Fibroblast of skin of left biceps (primary cell): ENCODE results near the gene KCTD19.
"Not testable (repeated sequence)": the region's sequence is repeated elsewhere in the genome, so short reads cannot be mapped to it uniquely, and the experiment has no call there.

Experiments
- DNase-seq, 2 experiments: peaks; one replicate each; pipeline ENCODE4 v3.0.0-alpha.2; 2013; ENCODE audit warnings: low read depth in 2 of 2

Gene KCTD19

DNA sequence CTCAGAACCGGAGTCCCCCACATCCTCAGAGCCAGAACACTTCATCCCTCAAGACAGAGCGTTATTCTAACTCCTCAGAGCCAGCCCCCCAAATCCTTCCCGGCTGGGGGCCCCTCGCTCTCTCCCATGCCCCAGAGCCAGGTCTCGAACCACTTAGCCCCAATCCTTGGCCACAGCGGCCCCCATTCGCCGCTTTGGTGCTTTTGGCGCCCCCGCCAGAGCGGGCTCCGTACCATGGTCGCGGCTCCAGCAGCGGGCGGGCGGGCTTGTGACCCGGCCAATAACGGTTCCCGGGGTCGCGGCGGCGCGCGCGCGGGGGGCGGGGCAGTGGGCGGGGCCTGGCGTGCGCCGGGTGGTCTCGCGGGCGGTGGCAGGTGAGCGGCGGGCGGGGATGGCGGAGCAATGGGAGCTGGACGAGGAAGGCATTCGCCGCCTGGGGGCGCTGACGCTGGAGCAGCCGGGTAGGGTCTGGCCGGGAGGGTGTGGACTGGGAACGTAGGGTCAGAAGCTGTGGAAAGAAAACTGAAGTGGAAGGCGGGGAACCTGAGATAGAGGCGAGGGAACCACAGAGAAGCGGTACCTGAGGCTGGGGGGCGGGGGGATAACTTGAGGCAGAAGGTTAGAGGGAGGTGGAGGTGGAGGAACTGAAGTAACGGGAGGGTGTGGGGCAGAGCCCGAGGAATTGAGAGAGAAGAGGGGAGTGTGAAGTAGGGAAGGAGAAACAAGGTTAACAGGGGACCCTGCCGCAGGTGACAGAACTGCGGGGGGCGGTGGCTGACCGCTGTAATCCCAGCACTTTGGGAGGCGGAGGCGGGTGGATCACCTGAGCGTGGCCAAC lies at the start of gene KCTD19, which contains the start of gene LRRC36:
TSS of gene KCTD19 (minus strand) at position 270 of the 838 bp plus-strand sequence. CDS start at position 236, 34 bp downstream.
TSS of gene LRRC36 (plus strand) at position 344 of the 838 bp plus-strand sequence. CDS start at position 392, 48 bp downstream.
- no peak for DNase-seq

DNA sequence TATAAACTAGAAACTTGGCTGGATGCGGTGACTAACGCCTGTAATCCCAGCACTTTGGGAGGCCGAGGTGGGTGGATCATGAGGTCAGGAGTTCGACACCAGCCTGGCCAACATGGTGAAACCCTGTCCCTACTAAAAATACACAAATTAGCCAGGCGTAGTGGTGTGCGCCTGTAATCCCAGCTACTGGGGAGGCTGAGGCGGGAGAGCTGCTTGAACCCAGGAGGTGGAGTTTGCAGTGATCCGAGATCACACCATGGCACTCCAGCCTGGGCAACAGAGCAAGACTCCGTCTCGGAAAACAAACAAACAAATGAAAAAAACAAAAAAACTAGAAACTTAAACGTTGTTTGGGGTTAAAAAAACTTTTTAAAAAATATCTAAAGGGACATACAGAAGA lies 49.5 kb upstream of the KCTD19 start:
- DNase-seq = not testable (repeated sequence)

DNA sequence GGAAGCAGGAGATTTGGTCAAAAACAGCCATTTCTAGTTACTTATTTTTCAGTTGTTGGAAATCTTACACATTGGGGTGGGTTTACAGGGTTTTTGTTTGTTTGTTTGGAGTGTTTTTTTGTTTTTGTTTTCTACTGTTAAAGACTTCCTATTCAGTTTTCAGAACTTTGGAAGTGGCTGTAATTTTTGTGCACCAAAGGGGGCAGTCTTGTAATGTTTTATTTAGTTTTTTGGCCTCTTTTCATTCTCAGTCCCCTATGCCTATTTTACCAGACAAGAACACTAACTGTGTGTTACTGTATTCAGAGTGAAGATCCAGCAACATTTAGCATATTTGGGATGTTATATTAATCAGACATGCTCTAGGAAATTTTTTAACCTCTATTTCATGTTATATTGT lies 46.1 kb upstream of the KCTD19 start:
- no peak for DNase-seq

DNA sequence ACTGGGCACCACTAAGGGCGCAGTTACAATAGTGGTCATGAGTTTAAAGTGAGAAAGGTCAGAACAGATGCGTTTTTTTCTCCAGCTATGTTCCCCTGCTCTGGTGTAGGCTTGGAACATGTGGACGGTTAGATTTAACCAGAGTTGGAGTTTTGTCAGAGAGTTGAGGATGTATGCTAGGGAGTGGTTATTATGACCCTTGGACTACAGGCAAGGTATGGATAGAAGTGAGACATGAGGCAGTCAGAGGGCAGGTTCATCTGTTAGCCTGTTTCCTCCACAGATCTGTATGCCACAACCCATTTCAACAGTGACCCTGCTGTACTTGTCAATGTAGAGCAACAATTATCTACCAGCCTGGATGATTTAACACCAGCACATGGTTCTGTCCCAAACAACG lies 44.1 kb upstream of the KCTD19 start:
- DNase-seq = no peak

DNA sequence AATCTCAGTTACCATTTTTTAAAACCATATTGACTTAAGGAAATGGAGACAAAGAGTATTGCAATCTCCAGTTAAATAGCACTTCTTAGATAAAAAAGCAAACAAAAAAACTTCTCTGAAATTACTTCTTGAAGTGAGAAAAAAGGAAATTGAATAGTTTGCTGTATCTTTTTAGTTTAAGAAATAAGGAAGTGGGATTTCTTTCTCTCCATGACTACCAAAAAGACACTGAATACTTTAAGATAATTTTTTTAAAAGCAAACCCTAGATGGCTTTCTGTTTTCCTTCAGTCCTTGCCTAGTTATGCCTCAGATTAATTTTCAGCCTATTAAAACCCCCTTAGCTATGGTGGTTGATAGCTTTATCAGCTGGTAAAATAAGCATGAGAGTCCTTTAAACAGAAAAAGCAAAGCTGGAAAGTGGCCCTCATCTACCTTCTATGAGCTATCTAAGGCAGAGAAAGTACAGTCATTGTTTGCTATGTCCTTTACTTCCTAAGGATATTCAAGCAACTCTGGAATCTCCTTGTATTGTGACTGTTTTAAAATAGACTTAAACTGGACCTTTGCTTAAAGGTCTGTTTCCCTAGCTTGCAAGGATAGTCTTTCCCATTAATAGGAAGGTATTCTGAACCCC lies 38.2 kb upstream of the KCTD19 start:
- DNase-seq = no peak

DNA sequence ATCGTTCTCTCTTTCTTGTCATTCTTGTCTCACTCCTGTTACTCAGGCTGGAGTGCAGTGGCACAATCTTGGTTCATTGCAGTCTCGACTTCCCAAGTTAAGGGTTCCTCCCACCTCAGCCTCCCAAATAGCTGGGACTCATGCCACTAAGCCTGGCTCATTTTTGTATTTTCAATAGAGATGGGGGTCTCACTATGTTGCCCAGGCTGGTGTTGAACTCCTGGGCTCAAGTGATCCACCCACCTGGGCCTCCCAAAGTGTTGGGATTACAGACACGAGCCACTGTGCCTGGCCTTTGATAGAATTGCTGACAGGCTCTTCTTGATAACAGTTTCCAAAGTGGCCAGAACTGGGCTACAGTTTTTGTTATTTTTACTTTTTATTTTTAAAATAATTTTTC lies 34.5 kb upstream of the KCTD19 start:
- no peak for DNase-seq

DNA sequence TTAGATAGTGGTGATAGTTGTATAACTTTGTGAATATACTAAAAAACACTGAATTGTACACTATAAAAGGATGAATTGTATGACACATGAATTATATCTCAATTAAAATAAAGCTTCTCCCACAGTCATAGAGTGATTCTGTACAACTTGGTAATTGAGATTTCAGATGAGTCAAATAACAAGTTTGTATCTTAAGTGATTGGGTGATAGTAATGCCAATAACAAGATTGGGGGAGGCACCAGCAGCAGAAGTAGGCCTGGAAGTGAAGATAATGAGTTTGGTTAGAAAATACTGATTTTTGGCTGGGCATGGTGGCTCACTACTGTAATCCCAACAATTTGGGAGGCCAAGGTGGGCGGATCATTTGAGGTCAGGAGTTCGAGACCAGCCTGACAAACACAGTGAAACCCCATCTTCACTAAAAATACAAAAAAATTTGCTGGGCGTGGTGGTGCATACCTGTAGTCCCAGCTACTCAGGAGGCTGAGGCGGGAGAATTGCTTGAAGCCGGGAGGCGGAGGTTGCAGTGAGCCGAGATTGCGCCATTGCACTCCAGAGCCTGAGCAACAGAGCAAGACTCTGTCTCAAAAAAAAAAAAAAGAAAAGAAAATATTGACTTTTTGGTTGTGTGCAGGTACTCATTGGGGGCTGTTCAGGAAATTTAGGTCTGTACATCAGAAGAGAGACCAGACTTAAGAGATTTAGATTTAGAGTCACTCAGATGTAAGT lies 33.2 kb upstream of the KCTD19 start:
- not testable (repeated sequence) for DNase-seq

DNA sequence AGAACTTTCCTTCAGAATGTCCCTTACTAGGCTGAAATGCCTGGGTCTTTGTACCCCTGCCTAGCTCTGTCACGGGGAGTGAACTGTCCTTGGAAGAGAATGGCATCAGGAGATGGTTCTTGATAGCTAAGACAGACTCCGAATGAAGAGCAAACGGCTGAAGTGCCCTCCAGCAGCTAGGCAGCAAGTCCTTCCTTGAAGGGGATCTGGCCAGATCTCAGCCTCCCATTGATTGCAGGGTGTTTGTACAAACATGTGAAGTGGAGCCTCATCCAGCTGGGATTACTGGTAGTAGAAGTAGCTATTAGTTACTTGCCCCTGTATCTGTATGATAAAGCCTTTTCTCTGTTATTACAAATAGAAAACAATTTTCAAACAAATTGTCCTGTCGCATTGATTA lies 31.0 kb upstream of the KCTD19 start:
- DNase-seq = no peak

DNA sequence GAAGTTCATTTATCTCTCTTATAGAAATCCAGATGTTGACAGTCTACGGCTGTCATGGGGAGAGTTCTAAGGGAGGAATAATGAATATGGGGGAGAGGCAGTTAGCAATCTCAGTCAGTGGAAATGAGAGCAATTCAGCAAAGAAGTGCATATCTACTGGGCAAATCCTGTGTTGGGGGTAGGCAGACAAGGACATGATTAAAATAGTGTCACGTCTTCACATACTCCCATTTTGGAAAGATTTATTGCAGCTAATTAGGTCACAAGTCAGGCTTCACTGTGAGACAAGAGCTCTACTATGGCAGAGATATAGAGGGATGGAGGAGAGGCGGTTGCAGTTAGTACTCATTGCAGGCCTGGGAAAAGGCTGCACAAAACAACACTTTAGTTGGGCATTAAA lies 29.9 kb upstream of the KCTD19 start:
- no peak for DNase-seq

DNA sequence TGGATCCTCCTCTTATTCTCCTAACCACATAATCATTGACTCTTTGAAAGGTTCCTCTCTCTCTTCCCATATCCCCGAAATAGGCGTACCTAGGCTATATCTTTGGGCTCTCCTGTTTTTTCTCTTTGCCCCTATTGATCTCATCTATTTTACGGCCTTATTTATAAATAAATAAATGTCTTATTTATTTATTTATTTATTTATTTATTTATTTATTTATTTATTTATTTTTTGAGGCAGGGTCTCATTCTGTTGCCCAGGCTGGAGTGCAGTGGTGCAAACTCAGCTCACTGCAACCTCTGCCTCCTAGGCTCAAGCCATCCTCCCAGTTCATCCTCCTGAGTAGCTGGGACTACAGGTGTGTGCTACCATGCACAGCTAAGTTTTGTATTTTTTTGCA lies 25.9 kb upstream of the KCTD19 start:
- DNase-seq = not testable (repeated sequence)

DNA sequence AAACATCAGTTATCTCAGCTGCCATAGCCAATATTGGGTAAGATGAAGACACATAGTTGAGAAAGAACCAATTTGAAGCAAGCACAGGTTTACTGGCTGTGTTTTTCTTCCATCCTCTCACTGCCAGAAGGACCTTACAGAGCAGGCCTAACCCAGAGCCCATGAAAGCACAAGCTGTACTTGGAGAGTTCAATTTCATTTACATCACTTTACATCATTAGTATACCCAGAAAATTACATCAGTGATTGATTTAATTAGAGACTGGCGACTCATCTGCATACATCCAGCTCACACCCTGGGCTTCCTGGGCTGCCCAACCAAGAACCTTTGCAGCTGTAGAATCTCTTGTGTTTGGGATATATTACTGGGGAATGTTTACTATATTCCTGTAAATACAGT lies 23.8 kb upstream of the KCTD19 start:
- no peak for DNase-seq

DNA sequence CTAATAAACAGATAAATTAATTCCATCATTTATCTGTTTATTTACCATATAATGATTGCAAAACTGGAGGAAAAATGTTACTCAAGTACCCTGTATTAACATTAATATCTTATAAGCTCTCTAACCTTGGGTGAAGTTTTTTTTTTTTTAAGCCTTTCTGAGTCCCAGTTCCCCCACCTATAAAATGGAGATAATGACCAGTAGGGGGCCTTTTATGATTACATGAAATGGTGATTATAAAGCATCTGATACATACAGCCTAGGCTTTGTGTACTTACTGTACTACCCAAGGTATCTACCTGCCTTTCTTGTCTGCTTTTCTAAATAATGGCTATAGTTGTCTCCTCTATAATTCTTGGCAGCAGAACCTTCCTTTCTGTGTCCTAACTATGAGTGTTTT lies 22.6 kb upstream of the KCTD19 start:
- no peak for DNase-seq

DNA sequence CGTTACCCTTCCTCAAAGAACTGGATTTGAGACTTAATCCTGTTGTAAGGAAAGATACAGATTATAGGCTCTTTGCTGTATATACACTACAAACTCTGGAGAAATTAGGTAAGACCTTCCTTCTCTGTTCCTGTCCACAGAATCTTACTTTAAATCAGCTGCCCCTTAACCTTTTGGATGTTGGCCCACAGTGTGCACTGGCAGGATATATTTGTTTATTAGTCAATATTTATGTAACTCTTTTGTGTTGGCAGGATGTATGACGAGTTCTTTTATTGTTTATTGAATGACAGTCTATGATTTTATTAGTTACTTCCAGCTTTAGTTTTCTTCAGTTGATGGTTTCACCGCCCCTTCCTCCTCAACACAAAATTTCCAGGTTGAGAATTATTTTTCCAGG lies 19.8 kb upstream of the KCTD19 start:
- no peak for DNase-seq

DNA sequence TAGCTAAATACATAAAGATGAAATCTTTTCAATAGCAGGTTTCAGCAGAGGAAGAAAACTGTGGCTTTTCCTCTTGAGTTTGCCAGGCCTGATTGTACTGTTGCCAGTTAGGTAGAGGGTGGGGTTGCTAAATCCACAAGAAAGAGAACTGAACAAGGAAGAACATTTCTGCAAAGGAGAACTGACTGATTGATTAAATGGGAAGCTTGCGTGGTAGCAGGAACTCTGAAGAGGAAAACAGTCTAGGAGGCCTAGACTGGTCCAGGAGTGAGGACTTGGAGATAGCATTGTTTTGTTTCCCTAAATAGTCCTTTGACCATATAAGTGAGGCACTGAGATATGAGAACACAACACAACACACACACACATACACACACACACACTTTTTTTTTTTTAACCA lies 18.9 kb upstream of the KCTD19 start:
- no peak for DNase-seq

DNA sequence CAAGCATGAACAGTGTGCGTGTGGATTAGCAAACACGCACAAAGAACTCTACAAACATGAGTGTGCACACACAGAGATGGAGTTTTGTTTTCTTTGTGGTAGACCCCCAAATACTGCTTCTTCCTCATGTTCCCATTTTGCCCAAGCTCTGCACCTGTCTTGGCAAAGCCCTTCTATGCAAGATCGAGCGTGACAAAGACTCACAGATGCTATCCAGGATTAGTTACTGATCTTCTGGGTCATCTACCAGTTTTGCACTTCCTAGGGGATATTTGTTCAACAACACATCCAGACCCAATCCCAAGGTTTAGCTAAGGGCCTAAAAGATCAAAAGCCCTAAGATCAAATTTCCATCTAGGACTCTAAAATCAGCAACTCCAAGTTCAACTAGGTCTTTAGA lies 16.1 kb upstream of the KCTD19 start:
- DNase-seq = no peak

DNA sequence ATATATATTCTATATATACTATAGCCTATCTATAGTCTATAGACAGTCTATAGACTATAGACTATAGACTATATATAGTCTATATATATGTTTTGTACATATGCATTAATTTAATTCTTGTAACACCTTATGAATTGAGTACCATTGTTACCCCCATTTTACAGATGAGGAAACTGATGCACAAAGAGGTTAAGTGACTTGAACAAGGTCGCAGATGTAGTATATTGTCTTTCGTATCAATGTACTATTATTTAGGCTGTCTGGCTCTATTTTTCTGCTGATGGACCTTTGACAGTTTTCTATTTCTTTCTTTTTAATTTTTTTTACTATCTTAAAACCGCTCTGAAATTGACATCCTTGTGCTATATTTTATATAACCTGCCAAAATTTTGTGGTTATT lies 14.7 kb upstream of the KCTD19 start:
- no peak for DNase-seq

DNA sequence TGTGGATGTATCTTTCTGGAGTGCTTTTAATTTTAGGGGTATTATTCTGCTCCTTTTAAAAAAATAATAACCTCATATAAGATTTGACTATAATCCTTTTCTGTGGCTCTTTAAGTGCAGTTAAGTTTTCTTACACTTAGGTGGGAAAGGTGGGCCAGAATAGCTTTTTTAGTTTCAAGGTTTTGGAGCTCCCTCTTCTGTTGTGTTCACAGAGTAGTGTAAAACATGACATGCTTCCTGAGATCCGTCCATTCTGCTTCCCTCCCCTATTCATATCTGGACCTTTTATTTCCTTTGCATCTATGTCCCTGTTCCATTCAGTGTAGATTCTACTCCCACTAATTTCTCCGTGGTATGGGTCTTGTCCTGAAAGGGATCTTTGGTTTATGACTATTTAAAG lies 12.9 kb upstream of the KCTD19 start:
- DNase-seq = peak in 1 of 2 experiments; percentile 6

DNA sequence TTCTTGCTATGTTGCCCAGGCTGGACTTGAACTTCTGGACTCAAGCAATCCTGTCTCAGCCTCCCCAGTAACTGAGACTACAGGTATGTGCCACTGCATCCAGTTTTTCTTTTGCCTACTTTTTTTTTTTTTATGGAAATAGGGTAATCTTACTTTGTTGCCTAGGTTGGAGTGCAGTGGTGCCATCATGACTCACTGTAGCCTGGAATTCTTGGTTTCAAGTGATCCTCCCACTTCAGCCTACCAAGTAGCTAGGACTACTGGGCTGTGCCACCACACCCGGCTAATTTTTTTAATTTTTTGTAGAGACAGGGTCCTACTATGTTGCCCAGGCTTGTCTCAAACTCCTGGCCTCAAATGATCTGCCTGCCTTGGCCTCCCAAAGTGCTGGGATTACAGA lies 10.1 kb upstream of the KCTD19 start:
- DNase-seq = no peak

DNA sequence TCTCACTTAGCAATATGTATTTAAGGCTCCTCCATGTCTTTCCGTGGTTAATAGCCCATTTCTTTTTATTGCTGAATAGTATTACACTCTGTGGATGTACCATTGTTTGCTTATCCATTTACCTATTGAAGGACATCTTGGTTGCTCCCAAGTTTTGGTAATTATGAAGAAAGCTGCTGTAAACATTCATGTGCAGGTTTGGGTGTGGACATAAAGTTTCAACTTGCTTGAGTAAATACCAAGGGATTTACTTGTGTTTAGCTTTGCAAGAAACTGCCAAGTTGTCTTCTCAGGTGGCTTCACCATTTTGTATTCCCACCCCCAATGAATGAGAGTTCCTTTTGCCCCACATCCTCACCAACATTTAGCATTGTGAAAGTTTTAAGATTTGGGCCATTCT lies 9.6 kb upstream of the KCTD19 start:
- no peak for DNase-seq

DNA sequence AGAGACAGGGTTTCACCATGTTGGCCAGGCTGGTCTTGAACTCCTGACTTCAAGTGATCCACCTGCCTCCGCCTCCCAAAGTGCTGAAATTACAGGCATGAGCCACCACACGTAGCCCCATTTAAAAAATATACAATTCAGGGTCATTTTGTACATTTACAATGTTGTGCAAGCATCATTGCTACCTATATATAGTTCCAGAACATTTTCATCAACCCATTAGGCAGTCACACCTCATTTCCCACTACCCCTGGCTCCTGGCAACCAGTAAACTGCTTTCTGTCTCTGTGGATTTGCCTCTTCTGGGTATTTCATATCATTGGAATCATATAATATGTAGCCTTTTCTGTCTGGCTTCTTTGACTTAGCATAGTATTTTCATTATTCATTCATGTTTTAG lies 6.8 kb upstream of the KCTD19 start:
- DNase-seq = no peak

DNA sequence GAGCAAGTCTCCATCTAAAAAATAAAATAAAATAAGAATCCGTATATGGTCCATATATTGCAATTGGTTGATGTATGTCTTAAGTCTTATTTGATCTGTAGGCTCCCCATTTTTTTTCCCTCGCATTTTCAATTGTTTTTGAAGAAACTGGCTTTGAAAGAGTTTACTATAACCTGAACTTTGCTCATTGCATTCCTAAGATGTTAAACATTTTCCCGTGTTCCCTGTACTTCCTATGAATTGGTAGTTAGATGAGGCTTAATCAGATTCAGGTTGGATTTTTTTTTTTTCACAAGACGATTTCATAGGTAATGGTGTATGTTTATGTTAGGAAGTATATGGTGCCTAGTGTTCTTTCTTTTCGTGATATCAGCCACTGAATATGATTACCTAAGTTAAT lies 3.4 kb upstream of the KCTD19 start:
- DNase-seq = no peak

DNA sequence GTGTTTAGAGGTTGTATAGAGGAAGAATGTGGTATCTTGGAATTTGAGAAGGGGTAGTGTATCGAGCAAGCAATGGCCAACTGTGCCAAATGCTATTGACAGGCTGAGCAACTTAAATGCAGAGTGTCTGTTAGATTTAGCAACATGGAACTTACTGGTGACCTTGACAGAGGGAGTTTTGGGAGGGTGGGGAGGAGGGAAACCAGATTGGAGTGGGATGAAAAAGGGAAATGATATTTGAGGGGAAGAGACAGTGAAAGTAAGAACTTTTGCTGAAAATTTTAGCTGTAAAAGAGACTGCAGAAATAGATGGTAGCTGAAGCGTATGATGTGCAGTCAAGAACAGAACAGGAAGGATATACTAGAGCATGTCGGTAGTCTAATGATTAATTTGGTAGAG lies 1.2 kb upstream of the KCTD19 start:
- no peak for DNase-seq

DNA sequence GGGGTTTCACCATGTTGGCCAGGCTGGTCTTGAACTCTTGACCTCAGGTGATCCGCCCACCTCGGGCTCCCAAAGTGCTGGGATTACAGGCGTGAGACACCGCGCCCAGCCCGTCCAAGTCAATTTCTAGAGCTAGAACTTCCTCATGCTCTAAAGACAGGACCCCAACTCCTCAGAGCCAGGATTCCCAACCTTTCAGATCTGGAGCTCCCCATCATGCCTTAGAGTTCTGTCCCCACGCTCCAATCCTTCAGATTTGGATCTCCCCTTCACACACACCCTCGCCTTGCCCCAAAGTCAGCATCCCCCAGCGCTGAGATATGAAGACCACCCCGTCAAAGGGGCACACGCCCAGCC lies 448 bp downstream of the KCTD19 start:
- no peak for DNase-seq
